Gastrocnemius medialis (tissue), 4 donors: ENCODE results near the gene EPHA4.

Source experiments
- CTCF ChIP-seq, 5 experiments: fragments of 450-650 bp in 3 of 5; fragments of 200-600 bp in 2 of 5; sonication (generic) in 2 of 5; IDR thresholded peaks in 4 of 5; conservative IDR thresholded peaks in 1 of 5; 1 replicate in 4 of 5; 2 replicates in 1 of 5; pipeline ENCODE4 v1.5.1; 2016 to 2019; ENCODE audit warnings: antibody characterized with exemption in 5 of 5, mild to moderate bottlenecking in 3 of 5, moderate library complexity in 3 of 5
- POLR2A ChIP-seq, 2 donors: fragments of 450-650 bp; IDR thresholded peaks; one replicate each; pipeline ENCODE4 v1.6.1; 2017; ENCODE audit warnings: antibody characterized with exemption in 2 of 2, mild to moderate bottlenecking in 2 of 2, moderate library complexity in 2 of 2

DNA sequence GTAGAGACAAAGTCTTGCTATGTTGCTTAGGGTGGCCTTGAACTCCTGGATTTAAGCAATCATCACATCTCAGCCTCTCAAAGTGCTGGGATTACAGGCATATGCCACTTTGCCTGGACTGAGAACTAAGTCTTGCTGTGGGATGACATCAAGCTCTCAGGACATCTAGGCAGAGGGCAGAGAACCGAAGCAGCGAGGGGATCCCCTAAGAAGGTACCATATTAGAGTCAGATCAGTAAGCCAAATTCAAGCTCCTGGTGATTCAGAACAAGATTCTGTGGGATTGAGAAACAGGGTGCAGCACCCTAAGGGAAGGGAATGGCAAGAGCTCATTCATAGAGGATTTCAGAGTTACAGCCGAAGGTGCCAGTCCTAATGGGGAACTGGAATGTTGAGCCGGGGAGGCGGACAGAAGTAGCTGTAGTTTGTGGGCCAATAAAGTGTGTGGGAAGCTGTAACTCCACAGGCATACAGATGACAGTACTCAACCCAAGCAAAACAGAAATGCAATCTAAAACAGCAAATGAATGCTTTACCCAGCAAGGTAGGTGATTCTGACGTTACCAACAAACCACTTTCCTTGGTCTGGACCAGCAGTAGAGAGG lies 30.9 kb downstream of the EPHA4 start:
- TF ChIP-seq CTCF (IDR thresholded peaks at IDR 0.05 in 4 of 5, conservative IDR thresholded peaks at IDR 0.05 in 1 of 5): no peak
- no peak for TF ChIP-seq POLR2A (IDR thresholded peaks at IDR 0.05)
